Inflammatory macrophage (primary cell): ENCODE data around the gene CBLC.

ENCODE experiments used
- DNase-seq, 2 donors: peaks; one replicate each; pipeline ENCODE4 v3.0.0-alpha.2; 2020 to 2022

Gene CBLC

DNA sequence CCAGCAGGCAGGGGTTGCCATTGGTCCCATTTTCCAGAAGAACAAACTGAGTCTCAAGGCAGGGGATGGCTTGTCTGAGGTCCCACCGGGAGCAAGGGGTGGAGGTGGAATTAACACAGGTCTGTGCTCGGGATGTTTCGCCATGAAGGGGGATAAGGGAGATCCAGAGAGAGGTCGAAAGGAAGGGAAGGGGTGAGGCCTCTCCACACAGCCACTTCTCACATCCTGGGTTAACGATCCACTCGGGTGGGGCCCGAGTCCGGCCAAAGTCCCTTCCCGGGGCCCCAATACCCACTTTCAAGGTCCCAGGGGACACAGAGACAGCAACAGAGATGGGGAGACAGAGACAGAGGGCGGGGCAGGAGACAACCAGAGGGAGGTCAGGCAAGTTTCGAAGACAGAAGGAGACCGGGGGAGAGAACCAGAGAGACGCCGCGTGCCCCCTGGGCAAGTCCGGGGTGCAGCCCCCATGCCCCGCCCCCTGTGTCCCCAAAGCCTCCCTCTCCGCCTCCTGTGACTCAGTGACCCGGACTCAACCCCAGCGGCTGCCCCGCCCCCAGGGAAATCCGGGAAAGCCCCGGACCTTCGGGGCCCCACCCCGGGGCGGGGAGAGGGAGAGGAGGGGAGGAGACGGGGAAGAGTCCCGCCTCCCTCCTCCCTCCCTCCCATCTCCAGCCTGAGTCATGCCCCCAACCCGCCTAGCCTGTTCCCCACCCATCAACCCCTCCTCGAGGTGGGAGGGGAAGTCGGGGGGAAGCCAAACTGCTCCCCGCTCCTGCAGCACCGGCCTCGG is 30.5 kb upstream of the CBLC start:
- peak; percentile 89 to 90 for DNase-seq

DNA sequence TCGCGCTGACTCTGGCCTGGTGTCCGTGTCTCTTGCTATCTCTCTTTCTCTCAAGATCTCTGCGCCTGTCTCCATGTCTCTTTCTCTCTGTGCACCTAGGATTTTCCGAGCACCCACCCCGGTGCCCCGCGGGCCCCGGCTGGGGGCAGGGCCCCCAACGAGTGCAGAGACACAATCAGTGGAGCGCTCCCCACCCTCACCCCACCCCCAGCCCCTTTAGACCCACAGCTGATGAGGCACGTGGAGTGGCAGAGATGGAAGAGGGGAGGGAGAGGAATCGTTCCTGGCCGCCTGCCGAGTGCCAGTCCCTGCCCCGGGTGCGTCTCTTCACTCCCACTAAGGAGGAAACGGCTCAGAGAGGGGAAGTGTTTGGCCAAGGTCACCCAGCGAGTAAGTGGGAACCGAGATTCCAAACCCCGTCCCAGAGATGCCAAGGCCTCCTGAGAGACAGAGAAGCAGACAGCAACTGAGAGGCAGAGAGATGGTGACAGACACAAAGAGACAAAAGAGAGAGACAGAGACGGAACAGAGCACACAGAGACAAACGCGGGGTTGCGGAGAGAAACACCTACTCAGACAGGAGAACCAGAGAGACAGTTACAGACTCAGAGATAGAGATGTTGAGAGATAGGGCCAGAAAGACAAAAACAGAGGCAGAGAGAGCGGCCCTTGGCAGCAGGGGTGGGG is 29.8 kb upstream of the CBLC start:
- peak; percentile 80 to 83 for DNase-seq

DNA sequence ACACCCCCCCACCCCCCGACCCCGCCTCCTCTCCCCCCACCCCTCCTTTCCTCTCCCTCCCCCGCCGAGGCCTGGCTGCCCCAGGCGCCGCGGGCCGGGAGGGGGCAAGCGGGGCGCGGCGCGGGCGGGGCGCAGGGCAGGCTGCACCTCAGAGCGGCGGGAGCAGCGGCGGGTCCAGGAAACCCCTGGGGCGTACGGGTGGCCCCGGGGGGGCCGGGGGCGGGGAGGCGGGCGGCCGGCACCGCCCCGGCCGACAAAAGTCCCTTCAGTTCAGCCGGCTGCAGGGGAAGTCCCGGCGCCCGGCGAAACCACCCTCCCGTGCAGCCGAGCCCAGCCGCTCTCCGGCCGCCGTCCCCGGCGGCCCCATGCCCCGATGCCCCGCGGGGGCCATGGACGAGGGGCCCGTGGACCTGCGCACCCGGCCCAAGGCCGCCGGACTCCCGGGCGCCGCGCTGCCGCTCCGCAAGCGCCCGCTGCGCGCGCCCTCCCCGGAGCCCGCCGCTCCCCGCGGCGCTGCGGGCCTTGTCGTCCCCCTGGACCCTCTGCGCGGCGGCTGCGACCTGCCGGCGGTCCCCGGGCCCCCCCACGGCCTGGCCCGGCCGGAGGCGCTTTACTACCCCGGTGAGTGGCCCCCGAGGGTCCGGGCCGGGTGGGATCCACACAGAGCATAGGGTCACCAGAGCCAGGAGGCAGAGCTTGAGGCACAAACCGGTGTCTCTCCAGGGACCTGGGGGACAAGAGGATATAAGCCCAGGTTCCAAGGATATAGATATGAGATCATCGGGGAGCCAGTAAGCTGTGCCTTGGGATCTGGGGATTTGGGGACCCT is 29.1 kb upstream of the CBLC start, which contains the start of gene BCL3:
BCL3 (plus strand) TSS at position 283 of the 829 bp plus-strand sequence; CDS start at position 366, 83 bp downstream.
- DNase-seq = peak; percentile 46 to 67

DNA sequence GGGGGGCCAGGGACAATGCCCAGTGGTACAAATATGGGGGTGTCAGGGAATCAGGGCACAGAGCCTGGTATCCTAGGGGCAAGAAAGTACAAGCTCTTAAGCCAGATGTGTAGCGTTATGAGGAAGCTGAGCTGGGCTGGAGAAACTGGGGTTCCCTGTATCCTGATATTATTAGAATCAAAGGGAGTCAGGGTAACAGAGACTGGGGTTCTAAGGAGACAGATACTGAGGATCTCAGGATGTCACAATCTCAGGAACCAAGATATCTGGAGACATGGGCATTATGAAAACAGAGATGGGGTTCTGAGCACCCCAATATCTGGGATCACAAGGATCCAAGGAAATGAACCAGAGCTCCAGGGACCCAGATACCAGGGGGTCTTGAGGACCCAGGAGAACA is 28.4 kb upstream of the CBLC start:
- DNase-seq = no peak

DNA sequence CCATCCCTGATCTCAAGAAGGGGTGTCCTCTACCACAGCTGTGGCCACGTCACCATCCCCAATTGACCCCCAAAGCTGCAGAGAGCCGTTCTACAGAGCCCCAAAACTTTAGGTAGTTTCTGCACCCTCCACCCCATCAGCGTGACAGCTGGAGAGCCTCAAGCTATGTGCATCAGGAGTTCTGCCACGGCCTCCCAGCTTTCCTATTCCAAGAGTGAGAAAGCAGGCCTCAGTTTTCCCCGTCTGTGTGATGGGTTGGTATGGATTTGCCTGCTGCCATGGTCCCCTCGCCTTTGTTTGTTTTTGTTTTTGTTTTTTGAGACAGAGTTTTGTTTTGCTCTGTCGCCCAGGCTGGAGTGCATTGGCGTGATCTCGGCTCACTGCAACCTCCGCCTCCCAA is 27.7 kb upstream of the CBLC start:
- DNase-seq = no peak

DNA sequence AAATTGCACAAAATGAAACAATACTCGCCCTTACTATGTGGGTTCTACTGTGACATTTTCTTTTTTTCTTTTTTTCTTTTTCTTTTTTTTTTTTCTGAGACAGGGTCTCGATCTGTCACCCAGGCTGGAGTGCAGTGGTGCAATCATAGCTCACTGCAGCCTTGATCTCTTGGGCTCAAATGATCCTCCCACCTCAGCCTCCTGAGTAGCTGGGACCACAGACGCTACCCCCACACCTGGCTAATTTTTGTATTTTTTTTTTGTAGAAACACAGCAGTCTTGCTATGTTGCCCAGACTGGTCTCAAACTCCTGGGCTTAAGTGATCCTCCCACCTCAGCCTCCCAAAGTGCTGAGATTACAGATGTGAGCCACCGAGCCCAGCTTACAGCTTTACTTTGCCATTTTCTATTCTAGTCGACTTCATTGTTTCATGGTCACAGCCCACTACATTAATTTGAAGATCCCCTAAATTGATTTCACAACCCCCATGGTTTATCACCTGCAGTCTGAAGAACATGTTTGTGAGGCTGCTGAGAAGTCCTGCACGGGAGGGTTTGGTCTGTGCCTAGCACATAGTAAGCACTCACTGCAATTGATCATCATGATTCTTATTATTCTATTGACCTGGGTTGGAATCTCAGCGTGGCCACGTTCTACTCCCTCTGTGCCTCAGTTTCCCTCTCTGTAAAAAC is 25.4 kb upstream of the CBLC start:
- no peak for DNase-seq

DNA sequence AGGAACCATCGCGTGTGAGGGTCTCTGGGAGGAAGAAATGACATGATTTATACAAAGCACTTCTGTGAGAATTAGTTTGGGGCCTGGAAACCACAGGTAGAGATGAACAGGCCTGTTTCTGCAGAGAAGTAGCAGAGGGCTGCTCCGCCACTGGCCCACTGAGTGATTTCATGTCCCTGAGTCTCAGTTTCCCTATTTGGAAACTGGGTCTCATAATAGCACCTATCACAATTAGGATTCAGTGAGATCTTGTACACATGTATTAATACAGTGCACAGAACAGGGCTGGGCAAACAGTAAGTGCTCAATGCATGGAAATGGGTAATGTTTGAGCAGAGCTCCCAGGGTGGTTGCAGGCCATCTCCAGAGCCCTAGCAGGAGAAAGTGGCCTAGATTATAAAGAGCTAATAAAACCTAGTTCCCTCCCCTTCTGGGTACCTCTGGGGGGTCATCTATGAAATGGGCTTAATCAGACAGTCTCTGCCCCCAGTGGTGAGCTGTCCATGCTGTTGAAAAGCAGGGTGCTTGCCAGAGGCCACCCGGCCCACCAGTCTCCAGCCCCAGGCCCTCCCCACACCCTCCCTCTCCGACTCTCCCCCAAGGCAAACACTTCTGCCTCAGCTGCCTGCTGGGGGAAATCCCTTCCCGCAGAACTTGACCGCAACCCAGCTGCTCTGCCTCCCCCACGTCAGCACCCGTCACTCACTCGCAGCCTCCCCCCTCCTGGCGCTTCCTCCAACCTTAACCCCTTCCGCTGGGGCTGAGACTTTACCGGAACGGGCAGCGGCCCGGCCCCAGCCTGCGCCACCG is 24.7 kb upstream of the CBLC start:
- peak; percentile 94 to 95 for DNase-seq

DNA sequence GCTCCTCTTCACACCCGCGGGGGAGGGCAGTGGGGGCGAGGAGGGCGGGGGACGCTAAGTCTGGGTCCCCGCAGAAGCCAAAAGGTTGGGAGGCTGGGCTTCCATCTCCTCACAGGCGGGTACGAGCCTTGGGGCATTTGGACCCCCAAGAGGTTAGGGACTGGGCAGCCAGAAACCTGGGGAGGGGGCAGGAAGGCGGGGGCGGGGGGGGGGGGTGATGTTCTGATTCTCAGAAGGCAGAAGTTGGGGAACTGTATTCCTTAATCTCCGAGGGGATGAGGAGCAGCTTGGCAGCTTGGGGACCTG is 24.1 kb upstream of the CBLC start:
- no peak for DNase-seq

DNA sequence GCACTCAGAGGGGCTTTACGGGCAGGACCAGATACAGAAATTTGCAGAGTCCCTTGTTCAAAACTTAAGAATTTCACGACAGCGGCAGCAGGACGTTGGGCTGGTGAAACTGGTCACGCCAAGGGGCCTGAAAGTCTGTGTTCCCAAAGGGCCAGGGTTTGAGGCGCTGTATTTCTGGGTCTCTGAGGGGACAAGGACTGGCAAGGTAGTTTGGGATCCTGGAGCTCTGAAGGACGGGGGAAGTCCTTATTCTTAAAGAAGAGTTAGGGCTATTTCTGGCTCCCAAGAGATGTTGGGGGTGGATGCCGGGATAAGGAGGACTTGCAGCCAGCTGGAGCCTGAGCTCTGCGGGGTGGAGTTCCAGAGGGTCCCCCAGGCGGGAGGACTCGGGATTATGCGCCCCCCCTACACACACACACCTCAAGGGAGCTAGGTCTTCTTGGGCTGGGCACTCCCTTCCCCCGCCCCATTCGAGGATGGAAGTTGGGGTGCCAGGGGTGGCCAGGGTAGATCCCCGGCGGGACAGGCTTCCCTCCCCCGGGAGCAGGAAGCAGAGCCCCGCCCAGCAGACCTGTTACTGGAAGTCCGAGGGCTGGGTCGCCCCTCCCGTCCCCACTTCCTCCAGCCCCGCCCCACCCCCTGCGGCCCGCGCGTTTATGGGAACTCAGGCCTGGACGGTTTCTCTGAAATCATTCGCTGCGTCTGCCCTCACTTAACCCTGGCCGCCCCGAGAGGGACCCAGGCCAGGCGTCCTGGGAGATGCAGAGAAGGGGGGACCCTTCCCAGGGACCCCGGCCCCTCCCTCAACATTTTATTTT is 23.5 kb upstream of the CBLC start:
- peak; percentile 86 to 87 for DNase-seq

DNA sequence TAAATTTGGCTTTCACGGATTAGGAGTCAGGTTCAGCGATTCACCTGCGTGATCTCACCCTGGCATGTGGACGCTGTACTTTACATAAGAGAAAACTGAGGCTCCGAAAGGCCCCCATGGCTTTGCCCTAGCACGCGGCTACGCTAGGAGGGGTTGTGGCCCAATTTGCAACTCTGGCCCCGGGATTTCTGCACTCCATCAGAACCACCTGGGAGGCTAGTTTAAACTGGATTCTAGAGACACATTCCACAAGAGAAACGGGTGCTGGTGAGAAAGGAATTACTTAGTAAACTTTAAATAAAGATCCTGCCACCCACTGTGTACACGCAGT is 23.0 kb upstream of the CBLC start:
- DNase-seq = no peak

DNA sequence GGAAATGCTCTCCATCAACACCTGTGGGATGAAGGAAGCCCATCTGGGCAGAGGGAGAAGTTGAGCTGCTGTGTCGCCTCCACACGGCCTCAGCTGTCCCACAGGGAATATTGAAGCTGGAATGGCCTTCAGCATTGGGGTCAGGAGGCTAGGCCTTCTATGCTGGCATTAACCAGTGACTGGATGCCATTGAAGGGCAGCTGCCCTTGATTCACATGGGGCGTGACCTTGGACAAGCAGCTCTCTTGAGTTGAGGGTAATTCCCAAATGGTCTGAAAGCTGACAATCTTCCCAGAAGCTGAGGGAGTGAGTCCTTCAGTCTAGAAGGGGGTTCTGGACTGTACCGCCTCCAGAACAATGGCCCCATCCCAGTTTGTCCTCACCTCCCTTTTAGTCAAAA is 22.5 kb upstream of the CBLC start:
- no peak for DNase-seq

DNA sequence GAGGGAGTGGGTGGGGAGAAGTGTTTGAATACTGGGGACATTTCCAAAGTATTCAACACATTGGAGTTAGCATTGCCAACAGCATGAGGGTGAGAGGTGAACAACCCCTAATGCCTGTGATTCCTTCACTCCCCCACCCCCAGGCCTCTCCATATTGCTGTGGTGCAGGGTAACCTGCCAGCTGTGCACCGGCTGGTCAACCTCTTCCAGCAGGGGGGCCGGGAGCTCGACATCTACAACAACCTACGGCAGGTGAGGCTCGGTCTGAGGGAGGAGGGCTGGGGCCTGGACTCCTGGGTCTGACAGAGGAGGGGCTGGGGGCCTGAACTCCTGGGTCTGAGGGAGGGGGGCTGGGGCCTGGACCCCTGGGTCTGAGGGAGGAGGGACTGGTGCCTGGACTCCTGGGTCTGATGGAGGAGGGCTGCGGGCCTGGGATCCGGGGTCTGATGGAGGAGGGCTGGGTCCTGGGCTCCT is 21.6 kb upstream of the CBLC start:
- DNase-seq = no peak

DNA sequence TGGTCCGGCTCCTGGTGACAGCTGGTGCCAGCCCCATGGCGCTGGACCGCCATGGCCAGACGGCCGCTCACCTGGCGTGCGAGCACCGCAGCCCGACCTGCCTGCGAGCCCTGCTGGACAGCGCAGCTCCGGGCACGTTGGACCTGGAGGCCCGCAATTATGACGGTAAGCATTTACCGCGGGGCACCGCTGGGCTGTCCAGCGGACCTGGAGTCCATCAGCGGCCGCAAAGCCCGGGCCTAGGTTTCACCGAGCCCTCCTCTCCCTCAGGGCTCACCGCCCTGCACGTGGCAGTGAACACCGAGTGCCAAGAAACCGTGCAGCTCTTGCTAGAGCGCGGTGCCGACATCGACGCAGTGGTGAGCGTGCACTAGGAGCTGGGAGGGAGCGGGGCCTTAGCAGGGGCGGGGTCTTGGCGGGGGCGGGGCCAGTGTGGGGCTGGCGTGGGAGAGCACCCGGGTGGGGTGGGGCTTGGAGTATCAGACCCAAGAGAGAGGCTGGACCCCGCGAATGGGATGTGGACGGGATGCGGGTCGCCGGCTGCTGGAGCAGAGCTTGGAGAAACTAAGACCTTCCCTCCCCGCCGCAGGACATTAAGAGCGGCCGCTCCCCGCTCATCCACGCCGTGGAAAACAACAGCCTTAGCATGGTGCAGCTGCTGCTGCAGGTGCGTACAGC is 20.5 kb upstream of the CBLC start:
- no peak for DNase-seq

DNA sequence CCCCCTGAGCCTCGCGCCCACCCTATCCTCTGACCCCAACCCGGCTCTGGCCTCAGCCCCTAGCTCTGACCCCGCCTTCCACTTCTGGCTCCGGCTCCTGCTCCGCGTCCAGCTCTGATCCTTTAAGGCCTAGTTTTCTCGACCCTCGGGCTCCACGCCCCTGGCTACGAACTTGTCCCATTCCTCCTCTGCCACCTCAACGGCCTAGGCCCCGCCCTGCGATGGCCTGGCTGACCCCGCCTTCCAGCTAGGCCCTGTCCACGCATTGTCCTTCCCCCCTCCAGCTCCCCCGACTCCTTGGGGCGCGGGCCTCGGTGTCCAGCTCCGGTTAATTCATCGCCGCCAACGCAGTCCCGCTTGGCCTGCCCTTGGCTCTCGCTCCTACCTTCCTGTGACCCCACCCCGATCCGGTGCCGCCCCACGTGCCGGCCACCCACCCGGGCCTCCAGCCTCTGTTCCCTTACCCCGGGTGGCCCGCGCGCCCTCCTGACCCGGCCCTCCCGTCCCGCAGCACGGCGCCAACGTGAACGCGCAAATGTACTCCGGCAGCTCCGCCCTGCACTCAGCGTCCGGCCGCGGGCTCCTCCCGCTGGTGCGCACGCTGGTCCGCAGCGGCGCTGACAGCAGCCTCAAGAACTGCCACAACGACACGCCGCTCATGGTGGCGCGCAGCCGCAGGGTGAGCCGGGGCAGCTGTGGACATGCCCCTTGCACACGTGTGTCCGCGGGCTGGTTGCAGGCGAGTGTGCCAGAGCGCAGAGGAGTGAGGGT is 19.8 kb upstream of the CBLC start:
- DNase-seq = no peak

DNA sequence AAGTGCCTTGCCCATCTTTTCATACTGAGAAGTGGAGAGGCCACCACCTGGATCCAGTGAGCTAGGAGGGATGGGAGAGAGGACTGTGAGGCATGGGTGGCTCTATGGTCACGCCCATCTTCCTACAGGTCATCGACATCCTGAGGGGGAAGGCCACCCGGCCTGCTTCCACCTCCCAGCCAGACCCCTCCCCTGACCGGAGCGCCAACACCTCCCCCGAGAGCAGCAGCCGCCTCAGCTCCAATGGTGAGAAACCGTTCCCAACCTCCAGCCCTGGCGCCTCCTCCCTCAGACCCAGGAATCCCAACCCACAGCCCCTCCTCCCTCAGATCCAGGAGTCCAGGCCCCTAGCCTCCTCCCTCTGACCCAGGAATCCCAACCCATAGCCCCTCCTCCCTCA is 19.1 kb upstream of the CBLC start:
- no peak for DNase-seq

DNA sequence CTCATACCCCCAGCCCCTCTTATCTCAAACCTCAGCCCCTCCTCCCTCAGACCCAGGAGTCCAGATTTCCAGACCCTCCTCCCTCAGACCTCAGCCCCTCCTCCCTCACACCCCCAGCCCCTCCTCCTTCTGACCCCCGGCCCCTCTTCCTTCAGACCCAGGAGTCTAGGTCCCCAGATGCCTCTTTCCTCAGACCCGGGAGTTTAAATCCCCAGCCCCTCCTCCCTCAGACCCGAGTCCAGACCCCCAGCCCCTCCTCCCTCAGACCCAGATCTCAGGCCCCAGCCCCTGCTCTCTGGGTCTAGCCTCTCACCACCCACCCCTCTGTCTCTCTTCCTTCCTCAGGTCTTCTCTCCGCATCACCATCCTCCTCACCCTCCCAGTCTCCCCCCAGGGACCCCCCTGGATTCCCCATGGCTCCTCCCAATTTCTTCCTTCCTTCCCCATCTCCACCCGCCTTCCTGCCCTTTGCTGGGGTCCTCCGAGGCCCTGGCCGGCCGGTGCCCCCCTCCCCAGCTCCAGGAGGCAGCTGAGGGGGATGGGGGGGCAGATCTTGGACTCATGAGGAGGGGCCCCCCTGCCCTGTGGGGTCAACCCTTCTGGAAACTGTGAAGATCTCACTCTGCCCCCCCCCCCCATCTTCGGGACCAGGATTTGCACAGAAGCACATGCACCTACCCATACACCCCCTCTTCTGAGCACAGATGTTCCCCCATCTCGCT is 18.4 kb upstream of the CBLC start:
- DNase-seq = no peak

DNA sequence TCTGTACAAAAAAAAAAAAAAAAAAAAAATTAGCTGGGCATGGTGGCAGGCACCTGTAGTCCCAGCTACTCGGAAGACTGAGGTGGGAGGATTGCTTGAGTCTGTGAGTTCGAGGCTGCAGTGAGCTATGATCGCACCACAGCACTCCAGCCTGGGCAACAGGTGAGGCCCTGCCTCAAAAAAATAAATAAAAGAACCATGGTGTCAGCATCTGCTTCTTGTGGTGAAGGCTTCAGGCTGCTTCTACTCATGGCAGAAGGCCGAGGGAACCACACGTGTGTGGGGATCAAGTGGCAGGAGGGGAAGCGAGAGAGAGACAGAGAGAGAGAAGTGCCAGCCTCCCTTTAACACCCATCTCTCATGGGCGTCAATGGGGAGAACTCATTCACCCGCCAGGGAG is 15.7 kb upstream of the CBLC start:
- DNase-seq = no peak

DNA sequence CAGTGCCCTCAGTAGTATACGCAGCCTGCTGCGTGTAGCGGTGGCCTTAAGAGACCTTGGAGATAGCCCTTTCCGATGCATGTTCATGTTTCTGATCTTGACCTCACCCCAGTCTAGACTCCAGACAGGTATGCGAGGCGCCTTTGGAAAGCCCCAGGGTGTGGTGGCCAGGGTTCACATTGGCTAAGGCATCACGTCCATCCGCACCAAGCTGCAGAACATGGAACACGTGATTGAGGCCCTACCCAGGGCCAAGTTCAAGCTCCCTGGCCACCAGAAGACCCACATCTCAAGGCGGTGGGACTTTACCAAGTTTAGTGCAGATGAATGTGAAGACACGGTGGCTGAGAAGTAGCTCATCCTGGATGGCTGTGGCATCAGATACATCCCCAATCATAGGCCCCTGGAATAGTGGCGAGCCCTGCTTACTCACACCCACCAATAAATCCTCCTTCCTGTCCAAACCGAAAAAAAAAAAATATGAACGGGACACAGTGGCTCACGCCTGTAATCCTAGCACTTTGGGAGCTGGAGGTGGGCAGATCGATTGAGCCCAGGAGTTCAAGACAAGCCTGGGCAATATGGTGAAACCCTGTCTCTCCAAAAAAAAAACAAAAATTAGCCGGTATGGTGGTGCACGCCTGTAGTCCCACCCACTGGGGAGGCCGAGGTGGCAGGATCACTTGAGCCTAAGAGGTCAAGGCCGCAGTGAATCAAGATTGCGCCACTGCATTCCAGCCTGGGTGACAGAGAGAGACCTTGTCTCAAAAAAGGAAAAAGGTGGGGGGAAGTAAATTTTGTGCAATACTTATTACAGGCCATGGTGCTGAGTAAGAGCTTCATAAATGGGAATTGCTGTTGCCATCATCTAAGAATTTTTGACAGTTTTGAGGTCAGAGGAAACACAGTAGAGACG is 12.4 kb upstream of the CBLC start:
- DNase-seq = peak; percentile 86 to 90
